GM23338 (cell line): Measurements from ENCODE around the gene SERBP1.

ENCODE experiments used
- CREB1 ChIP-seq: fragments of 250-450 bp; sonication (Bioruptor Pico); IDR thresholded peaks from 2 replicates; pipeline ENCODE4 v1.5.0; 2020; ENCODE audit warnings: low read depth, mild to moderate bottlenecking, moderate library complexity
- CTCF ChIP-seq, 2 experiments: fragments of 200-600 bp in 1 of 2; sonication (generic) in 1 of 2; conservative IDR thresholded peaks; 2 replicates each; pipeline versions ENCODE4 v1.5.1 to v1.6.1; 2016 to 2017; ENCODE audit warnings: antibody characterized with exemption in 2 of 2, low read depth in 2 of 2, mild to moderate bottlenecking in 2 of 2, moderate library complexity in 1 of 2
- ETS1 ChIP-seq: IDR thresholded peaks from 2 replicates; pipeline ENCODE4 v1.6.1; 2016; ENCODE audit warnings: antibody characterized with exemption
- EZH2 ChIP-seq: fragments of 200-600 bp; sonication (generic); IDR thresholded peaks from one replicate; pipeline ENCODE4 v1.8.0; 2017; ENCODE audit warnings: antibody characterized with exemption, mild to moderate bottlenecking, low read depth; ENCODE audit not compliant: unreplicated experiment
- EZH2phosphoT487 ChIP-seq: fragments of 200-600 bp; sonication (generic); IDR thresholded peaks from one replicate; pipeline ENCODE4 v1.8.1; 2018; ENCODE audit warnings: antibody characterized with exemption; ENCODE audit not compliant: unreplicated experiment
- JUNB ChIP-seq: IDR thresholded peaks from one replicate; pipeline ENCODE4 v1.6.1; 2016; ENCODE audit warnings: antibody characterized with exemption; ENCODE audit not compliant: unreplicated experiment
- NANOG ChIP-seq: IDR thresholded peaks from 2 replicates; pipeline ENCODE4 v1.6.1; 2016; ENCODE audit warnings: antibody characterized with exemption, borderline replicate concordance
- POLR2AphosphoS5 ChIP-seq: IDR thresholded peaks from 2 replicates; pipeline ENCODE4 v1.6.1; 2016; ENCODE audit warnings: antibody characterized with exemption, low read depth
- REST ChIP-seq: IDR thresholded peaks from one replicate; pipeline ENCODE4 v1.6.1; 2018; ENCODE audit warnings: antibody characterized with exemption; ENCODE audit not compliant: unreplicated experiment
- STAT1 ChIP-seq: IDR thresholded peaks from one replicate; pipeline ENCODE4 v1.6.1; 2016; ENCODE audit warnings: antibody characterized with exemption; ENCODE audit not compliant: unreplicated experiment
- ZNF114 ChIP-seq: fragments of 250-450 bp; sonication (Bioruptor Pico); IDR thresholded peaks from 2 replicates; pipeline ENCODE4 v1.5.0; 2020; ENCODE audit warnings: mild to moderate bottlenecking, moderate library complexity
- ZNF331 ChIP-seq: fragments of 250-450 bp; sonication (Bioruptor Pico); IDR thresholded peaks from 2 replicates; pipeline ENCODE4 v1.5.0; 2020; ENCODE audit warnings: low read depth, mild to moderate bottlenecking, moderate library complexity

- TF ChIP-seq CTCF (conservative IDR thresholded peaks at IDR 0.05; ENCODE audit: low read depth in 2 of 2) (no peak), EZH2phosphoT487 (no peak), REST (no peak), EZH2 (no peak), POLR2AphosphoS5 (no peak), CREB1 (CRISPR knock-in tag) (no peak), JUNB (no peak), ZNF114 (CRISPR knock-in tag) (no peak), ZNF331 (no peak), STAT1 (no peak), ETS1 (no peak), NANOG (no peak)
These were observed 15.2 kb downstream of the SERBP1 start for GRCh38 chr1:67415041-67415440.
